Adrenal gland (tissue), 5 donors: ENCODE data around the gene ERCC3.
"Not testable (repeated sequence)": the region's sequence is repeated elsewhere in the genome, so short reads cannot be mapped to it uniquely, and the experiment has no call there.

Experiments
- CTCF ChIP-seq, 6 experiments: fragments of 450-650 bp in 4 of 6; fragments of 200-600 bp in 2 of 6; sonication (generic) in 1 of 6; IDR thresholded peaks; 1 replicate in 5 of 6; 2 replicates in 1 of 6; pipeline versions ENCODE4 v1.5.1 to v1.8.0; 2016 to 2021; ENCODE audit warnings: antibody characterized with exemption in 6 of 6, mild to moderate bottlenecking in 2 of 6, moderate library complexity in 1 of 6
- POLR2A ChIP-seq, 2 donors: fragments of 450-650 bp; IDR thresholded peaks; one replicate each; pipeline ENCODE4 v1.6.1; 2017; ENCODE audit warnings: antibody characterized with exemption in 2 of 2, mild to moderate bottlenecking in 2 of 2, moderate library complexity in 1 of 2
- donor health status: DM: no; HTN: no; CAD: no.

DNA sequence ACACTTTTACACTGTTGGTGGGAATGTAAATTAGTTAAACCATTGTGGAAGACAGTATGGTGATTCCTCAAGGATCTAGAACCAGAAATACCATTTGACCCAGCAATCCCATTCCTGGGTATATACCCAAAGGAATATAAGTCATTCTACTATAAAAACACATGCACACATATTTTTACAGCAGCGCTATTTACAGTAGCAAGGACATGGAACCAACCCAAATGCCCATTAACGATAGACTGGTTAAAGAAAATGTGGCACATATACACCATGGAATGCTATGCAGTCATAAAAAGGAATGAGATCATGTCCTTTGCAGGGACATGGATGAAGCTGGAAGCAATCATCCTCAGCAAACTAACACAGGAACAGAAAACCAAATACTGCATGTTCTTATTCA, 79.7 kb downstream of the ERCC3 start:
- TF ChIP-seq CTCF, POLR2A (IDR thresholded peaks at IDR 0.05): not testable (repeated sequence)
